Activated T-cell treated with anti-CD3 and anti-CD28 coated beads for 24 hours (primary cell): ENCODE data around the gene SIGLEC1.
A peak's percentile ranks its signal among the peaks of the same experiment; 100 is the strongest.

Experiments used
- DNase-seq: peaks from one replicate; pipeline ENCODE4 v3.0.0-alpha.2; 2020; ENCODE audit warnings: low read depth

The SIGLEC1 gene

DNA sequence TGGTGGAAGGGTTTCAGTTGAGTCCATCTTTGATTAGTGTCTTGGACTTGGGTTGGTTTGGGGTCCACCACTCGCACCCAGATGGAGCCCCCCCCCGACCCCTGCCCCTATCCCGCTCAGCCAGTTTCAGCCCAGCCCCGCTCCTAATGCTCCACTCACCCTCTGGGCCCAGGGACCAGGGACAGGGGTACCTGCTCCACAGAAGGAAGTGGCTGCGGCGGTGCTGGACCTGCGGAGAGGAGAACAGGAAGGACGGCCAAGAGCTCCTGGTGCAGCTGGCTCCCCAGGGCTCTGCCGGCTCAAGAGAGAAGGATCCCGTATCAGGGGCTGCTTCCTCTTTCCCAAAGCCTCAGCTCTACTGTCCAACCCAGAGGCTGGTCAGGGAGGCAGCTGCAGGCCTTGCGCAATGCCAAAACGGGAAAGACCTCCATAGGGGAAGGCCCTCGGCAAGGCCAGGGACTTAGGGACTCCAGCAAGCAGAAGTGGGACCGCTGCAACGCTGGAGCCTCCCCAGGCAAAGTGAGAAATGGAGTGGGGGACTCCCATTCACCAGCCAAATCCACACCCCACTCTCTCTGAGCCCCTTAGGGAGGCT is at the start of gene SIGLEC1:
Gene SIGLEC1 (minus strand): TSS at position 322 of the 595 bp plus-strand sequence. CDS start 5,472 bp downstream, outside the sequence.
- no peak for DNase-seq

DNA sequence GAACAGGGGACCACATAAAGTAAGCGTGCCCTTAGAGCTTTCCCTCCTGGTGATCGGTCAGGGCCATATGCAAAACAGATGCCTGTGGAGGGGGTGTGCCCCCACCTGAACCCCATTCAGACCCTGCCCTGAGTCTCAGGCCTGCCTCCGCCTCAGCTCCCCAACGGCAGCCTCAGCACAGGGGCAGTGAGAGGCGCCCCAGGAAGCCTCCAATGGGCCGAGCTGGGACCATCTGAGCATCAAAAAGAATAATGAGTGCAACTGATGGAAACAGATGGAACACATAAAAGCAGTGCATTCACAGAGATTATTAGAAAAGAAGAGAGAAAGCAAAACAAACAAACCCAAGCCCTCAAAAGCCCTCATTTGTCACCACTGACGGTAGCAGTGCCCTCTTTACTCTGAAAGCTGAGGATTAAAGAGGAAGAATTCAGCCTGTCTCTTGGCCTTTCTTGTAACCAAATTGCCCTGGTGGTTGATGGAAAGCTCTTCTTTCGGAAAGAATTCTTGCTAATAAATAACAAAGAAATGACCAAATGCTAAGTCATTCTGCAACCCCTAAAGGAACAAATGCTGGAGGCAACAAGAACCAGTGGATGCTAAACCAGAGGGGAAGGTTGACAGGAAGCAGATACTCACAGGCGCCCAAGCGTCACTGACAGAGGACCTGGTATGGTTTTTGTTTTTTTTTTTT is 48.4 kb upstream of the SIGLEC1 start:
- DNase-seq, result no peak

DNA sequence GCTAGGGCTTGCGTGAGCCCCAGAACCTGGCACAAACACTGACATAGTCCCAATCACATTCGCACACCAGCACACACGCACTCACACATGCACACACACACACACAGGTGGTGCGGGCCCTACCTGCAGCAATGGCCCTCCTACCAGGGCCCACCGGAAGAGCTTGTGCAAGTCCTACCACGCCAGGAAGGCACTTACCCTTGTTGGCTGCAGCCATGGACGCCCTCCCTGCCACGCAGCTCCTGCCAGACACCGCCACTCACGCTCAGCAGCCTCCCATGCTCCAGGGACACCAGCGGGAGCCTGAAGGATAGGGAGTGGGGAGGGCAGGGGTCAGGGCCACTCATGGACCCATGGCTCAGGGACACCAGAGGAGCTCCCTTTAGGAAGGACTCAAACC is 47.5 kb upstream of the SIGLEC1 start:
- DNase-seq, result no peak

DNA sequence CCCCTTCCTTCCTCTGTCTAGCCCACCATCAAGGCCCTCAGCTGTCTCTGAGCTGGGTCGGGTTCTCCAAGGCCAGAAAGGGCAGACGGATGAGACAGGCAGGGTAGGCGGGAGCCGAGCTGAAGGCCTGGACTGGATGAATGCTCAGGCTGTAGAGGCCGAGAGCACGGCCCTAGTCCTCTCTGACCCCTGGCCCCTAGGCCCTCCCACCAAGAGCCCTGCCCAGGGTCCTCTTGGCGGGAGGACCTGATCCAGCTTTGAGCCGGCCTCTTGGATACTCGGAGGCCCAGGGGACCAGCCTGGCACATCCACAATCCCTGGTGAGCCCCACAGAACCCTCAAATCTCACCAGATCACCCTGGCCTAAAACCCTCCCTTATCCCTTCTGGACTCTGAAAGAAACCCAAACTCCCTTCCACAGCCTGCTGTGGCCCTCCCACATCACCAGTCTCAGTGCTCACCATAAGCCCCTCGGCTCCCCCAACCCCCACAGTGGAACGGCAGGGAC is 47.0 kb upstream of the SIGLEC1 start:
- no peak for DNase-seq

DNA sequence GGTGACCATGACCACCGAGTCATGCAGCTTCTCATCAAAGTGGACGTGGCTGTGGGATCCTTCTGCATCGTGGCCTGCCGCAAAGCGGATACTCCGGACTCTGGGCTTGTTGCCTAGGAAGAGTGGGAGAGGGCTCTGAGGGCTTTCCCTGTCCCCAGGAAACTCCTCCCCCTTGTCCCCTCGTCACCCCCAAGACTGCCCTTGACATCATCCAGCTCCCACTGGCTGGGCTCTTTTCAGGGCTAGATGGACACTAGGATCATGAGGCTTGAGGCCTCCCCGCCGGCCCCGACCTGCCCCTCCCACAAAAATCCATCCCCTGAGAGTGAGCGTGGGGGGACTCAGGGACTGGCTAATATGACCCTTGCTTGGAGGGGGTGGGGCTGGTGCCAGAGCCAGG is 46.2 kb upstream of the SIGLEC1 start:
- DNase-seq, result no peak

DNA sequence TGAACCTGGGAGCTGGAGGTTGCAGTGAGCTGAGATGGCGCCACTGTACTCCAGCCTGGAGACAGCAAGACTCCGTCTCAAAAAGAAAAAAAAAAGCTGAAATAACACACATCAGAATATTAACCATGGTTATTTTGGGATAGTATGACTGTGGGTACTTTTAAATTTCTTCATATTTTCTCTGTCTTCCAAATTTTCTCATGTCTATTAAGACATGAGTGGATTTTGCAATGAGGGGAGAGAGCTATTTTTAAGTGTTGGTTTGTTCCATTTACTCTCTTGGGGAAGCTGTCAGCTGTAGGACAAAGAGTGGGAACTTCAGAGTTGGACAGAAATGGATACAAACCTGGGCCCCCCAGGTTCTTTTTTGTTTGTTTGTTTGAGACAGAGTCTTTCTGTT is 44.9 kb upstream of the SIGLEC1 start:
- no peak for DNase-seq

DNA sequence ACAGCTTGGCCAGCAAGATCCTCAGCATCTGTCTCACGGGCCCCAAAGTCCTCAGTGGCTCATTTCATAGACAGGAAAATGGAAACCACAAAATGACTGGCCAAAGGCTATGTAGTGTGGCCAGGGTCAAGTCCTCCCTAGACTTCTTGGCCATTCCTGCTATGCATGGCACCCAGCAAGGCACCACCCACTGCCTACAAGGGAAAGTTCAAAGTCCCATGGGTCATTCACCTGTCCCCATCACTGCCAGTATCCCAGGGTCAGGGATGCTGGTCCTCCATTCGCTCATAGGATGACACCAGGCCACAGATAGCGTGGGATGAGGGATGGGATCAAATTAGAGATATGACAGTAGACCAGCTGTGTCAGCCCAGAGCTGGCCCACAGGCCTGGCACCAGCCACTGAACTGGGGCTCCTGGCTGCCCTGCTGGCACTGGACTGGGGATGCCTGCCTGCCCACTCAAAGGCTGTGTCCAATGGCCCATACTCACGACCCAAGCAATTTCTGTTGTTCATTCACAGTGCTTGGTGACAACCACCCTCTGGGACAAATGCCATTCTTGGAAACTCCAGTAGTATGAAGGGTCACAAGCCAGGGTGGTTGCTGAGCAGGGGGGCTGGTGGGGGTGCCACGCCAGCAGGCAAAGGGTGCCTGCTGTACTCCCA is 43.5 kb upstream of the SIGLEC1 start:
- no peak for DNase-seq

DNA sequence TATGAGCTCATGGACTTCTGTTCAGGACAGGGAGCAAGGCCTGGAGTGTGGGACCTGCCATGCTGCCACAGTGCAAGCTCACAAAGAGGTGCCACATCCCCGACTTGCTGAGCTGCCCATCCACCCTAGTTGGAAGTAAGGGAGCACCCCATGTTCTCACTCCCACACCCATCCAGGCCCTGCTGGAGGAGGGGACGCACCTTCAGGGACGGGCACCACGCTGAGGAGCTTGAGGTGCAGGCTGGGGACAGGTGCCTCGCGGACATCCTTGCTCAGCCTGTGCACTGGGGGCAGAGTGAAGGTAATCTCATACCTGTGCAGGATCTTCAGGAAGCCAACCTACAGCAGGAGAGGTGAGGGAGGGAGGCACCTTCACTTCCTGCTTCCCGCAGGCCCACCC is 42.9 kb upstream of the SIGLEC1 start:
- DNase-seq, result no peak

DNA sequence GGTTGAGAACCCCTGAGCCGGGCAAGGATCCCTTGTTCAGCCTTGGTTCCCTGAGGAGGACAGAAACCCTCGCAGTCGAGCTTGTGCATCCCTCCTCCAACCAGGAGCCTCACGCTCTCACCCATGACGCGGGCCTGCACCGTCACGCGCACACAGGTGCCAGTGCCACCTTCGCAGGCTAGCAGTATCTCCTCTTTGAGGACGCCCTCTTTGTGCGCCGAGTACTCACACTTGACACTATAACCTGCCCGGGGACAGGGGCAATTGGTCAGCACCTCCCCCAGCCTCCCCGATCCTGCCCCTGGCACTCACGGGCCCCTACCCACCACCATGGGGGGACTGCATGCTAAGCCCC is 41.9 kb upstream of the SIGLEC1 start:
- no peak for DNase-seq

DNA sequence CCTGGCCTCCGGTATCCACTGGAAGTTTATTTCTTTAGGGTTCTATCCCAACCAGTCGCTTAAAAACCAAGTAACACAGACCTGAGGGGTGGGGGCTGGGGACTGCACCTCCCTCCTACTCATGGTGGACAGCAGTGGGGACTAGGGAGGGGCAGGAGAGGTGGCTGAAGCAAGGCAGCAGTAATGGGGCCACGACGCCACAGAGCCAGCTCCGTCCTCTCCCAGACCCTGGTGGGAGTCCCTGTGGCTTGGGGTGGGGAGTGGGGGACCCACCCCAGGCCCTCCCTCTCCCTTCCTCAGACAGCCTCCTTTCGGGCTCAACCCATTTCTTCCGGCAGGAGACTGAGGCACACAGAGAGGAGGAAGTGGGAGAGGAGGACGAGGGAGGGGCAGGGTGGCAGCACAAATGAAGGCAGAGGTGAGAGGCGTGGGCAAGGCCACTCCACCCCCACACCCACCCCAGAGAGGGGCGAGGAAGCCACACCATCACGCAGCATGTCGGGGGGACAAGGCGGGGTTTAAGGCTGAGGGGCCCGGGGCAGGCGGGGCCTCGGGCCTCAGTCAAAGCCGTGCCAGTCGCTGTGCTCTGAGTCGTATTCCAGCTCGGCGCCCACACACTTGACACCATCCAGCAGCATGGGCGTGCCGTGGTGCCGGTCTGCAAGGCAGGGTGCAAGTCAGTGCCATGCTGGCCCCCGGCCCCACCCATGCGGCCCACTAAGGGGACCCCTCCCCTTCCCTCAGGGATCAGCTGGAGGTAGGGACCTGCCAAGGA is 41.3 kb upstream of the SIGLEC1 start:
- DNase-seq, result no peak

DNA sequence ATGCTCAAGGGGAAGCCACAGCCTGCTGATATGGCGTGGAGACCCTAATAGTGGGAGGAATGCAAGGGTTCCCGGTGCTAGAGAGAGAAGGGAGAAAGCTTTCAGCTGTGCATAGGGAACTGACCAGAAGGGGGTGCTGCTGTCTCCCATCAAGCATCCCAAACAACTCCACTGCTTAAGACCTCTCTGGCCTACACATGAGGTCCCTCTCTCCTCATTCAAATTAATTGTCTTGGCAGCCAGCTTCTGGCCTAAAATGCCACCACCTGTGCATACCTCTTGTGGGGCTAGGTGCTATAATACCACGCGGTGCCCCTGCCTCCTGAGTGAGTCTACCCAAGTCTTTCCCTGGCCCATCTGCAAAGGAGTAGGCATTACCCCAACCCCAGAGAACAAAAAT is 40.7 kb upstream of the SIGLEC1 start:
- peak; percentile 32 for DNase-seq

DNA sequence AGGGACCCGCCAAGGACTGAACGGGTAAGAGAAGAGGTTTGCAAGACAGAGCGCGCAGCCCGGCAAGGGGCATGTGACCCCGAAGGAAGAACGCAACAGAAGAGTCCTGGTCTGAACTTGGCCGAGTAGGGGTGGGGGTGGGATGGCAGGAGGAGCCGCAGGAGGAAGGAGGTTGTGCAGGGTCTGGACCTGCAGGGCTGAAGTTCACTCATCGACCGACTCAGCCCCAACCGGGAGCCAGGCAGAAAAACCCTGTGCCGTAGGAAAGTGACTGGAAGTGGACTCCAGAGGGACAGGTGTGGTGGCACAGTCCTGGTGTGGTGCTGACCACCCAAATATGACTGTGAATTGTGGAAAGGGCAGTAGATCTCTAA is 40.0 kb upstream of the SIGLEC1 start:
- DNase-seq, result no peak

DNA sequence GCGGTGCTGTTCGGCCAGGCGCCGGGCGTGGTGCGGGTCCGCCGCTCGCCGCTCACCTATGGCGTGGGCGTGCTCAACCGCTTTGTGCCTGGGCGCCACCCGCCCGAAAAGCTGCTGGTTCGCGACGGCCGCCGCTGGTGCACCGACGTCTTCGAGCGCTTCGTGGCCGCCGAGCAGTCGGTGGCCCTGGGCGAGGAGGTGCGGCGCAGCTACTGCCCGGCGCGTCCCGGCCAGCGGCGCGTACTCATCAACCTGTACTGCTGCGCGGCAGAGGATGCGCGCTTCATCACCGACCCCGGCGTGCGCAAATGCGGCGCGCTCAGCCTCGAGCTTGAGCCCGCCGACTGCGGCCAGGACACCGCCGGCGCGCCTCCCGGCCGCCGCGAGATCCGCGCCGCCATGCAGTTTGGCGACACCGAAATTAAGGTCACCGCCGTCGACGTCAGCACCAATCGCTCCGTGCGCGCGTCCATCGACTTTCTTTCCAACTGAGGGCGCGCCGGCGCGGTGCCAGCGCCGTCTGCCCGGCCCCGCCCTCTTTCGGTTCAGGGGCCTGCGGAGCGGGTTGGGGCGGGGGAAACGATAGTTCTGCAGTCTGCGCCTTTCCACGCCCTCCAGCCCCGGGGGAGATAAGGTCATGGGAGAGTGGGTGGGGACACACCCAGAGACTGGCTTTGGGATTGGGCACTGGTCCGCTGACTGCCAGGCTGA is 39.4 kb upstream of the SIGLEC1 start:
- DNase-seq, result peak; percentile 37

DNA sequence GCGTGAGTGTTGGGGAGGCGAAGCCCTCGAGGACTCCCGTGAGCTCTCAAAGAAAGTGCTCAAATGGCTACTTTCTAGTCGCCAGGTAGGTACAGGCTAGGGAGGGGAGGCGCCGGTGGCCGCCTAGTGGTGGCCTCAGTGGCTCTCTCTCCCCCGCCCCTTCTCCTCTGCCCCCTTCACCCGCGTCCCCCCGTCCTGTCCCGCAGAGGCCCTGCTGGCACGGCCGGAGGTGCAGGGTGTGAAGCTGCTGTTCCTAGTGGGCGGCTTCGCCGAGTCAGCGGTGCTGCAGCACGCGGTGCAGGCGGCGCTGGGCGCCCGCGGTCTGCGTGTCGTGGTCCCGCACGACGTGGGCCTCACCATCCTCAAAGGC is 38.9 kb upstream of the SIGLEC1 start:
- no peak for DNase-seq

DNA sequence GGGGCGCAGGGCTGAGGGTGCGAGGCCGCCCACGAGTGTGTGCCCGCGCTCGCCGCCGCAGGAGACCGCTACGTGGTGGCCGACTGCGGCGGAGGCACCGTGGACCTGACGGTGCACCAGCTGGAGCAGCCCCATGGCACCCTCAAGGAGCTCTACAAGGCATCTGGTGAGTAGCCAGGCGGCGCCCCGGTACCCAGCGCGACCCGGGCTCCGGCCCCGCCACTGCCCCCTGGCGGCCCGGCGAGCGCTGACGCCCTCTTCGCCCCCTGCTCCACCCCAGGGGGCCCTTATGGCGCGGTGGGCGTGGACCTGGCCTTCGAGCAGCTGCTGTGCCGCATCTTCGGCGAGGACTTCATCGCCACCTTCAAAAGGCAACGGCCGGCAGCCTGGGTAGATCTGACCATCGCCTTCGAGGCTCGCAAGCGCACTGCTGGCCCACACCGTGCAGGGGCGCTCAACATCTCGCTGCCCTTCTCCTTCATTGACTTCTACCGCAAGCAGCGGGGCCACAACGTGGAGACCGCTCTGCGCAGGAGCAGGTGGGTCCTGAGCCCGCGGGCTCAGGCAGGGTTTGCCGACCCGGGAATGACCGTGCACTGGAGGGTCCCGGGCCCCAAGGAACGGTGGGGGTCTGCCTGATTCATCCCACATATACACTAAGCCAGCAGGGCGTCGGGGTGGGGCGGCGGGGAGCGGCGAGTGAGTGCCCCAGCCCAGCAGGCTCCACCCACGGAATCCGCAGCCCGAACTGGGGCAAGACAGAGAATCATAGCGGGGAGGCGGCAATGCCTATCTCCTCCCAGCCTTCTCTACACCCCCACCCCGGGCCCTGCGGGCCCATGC is 37.5 kb upstream of the SIGLEC1 start:
- peak; percentile 12 for DNase-seq

DNA sequence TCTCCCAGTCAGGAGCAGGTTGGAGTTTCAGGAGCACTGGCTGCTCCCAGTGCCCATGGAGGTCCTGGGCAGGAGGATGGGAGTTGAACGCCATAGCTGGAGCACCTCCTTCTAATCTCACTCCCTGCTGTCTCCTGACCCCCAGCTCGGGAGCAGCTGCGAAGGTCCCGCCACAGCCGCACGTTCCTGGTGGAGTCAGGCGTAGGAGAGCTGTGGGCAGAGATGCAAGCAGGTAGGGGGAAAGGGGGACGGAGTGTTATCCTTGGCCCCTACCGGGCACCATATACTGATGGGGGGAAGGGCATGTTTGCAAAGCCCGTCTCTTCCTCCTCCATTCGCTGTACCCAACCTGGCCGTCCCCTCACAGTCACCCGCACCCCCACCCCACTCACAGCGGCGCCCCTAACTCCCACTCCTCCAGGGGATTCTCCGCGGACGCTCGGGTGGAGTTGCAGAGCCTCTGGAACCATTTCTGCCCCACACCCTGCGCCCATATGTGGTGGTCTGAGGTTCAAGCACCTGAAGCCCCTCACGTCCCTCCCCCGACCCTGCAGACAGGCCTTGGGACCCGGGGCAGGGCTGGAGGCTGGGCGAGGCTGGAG is 36.8 kb upstream of the SIGLEC1 start:
- no peak for DNase-seq

DNA sequence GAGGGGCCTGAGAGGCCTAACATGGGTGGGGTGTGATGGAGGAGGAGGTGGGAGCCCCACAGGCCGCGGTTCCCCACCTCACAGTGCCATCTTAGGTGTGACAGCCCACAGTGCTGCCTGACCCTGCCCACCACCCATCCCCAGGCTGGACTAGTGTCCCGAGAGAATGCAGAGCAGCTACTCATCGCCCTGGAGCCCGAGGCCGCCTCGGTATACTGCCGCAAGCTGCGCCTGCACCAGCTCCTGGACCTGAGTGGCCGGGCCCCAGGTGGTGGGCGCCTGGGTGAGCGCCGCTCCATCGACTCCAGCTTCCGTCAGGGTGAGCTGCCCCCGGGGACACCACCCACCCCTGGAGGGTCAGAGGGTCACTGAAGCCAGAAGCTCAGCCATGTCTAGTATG is 35.7 kb upstream of the SIGLEC1 start:
- no peak for DNase-seq

DNA sequence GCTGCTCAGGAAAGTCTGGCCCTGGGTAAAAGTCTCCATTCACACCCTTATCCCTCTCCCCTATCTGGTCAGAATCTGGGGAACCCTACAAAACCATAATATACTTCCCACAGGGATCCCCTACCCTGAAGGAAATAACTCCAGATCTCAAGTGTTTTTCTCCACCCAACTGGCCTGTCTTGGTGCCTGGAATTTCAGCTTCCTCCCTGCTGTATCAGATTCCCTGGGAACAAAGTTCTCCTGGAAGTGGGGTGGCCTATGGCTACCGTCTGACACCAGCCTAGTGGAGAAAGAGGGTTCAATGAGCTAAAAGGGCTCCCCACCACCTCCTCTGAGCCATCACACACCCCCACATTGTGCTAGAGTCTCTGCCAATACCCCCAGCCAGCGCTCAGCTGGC is 35.1 kb upstream of the SIGLEC1 start:
- no peak for DNase-seq

DNA sequence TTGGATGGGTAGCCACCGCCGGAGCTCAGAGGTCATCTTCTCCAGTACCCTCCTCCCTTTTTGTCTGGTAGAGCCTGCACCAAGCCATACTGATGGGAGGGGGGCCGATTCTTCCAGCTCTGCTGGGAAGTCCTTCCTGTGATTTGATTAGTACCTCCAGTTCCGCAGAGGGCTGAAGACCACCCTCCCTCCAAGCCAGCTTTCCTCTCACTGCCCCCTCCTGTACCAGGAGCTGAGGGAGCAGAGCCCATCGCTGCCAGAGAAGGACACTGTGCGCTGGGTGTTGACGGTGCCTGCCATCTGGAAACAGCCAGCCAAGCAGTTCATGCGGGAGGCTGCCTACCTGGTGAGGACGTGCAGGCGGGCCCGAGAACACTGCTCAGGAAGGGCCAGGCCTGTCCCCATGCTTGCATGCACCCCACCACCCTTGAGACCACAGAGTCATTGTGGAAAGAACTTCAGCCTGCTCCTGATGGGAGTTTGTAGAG is 33.3 kb upstream of the SIGLEC1 start:
- DNase-seq, result no peak

DNA sequence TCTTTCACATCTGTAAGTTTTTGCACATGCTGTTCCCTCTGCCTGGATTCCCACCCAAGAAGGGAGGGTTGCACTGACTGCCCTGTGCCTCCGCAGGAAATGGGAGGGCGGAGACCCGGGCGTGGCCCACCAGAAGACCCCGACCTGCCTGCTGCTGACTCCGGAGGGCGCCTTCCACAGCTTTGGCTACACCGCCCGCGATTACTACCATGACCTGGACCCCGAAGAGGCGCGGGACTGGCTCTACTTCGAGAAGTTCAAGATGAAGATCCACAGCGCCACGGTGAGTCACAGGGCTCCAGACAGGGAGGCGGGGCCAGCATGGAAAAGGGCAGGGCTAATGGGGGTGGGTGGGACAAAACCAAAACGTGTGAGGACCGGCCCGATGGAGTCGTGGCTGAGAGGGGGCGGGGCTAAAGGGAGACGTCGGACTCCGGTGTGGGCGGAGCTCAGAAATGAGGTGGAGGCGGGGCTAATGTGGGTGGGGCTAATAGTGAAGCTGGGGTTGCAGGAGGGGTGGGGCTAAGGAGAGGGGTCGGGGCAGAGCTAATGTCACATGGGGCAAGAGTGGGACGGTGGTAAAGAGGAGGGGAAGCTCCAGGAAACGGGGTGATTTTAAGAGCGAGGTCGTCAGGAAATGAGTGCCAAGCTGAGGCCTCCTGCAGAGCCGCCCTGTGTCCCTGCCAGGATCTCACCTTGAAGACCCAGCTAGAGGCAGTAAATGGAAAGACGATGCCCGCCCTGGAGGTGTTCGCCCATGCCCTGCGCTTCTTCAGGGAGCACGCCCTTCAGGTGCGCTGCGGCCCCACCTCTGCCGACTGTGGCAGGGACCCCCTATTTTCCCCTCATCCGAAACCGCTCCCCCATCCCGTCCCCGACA is 32.6 kb upstream of the SIGLEC1 start:
- DNase-seq, result peak; percentile 71
